ENCODE measurements around the gene EHMT2. TPM values are rescaled to one million over a fixed set of nuclear protein-coding genes. Genes with fewer than 3 reads are reported as not detected.

The EHMT2 gene
- 10 to 100 TPM; 43.4 to 47.4 (median 45.9) TPM for total RNA-seq (2021; fragmentation: NEBNext Ultra II Directional; extraction: Animal tissue kit (Norgen Biotek cat#: 25700))
- long read RNA-seq, transcript EHMT2-203 (28 exons, 3,965 nt): major isoform, 8 of 17 reads
- long read RNA-seq, partial matches to known transcripts: 6 of 17 reads
- long read RNA-seq, other reads (novel, unspliced or antisense): 2 of 17 reads

DNA sequence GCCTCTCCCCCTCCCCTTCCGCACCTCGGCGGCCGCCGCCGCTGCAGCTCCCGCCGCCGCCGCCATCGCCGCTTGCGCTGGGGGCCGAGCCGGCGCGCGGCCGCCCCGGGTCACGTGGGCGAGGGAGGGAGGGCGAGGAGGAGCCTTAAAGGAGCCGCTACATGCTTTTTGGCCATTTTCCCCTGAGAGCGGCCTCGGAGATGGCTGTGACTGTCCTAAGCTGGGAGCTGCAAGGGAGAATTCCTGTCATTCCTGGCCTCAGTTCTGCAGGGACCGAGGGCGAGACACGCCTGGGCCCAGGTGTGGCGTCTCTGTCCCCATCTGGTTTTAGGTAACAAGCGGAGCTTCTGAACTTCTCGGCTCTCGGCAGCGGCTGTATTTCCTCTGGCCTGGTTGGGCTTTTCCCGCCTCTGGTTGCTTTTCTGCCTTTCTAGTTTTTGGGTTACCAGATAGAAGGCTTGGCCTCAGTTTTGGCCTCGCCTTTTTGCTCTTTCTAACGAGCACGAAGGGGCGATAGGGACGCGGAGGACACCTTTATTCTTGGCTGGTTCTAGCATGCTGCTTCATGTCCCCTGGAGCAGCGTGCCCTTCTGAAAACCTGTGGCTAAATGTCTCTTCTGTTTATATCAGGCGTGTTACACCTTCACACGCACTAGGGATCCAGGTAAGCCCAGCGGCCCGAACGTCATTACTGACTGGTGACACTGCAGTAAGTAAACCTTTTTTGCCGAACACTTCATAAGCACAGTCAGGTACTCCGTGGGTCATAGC lies at the start of gene EHMT2:
Gene EHMT2, minus strand, starts transcription at position 87 of the 771 bp plus-strand sequence. Its CDS starts 21 bp downstream, at position 66.
- peak within 1 kb of the TSS; percentile 92 for H3K4me3 Mint-ChIP-seq
- H3K36me3 Mint-ChIP-seq (ENCODE audit: low read depth): no peaks in the 10 kb centered on the region
- H3K4me1 Mint-ChIP-seq (ENCODE audit: low read depth): peaks cover 44% of the 10 kb centered on the region
- TF ChIP-seq, protein P1, sequence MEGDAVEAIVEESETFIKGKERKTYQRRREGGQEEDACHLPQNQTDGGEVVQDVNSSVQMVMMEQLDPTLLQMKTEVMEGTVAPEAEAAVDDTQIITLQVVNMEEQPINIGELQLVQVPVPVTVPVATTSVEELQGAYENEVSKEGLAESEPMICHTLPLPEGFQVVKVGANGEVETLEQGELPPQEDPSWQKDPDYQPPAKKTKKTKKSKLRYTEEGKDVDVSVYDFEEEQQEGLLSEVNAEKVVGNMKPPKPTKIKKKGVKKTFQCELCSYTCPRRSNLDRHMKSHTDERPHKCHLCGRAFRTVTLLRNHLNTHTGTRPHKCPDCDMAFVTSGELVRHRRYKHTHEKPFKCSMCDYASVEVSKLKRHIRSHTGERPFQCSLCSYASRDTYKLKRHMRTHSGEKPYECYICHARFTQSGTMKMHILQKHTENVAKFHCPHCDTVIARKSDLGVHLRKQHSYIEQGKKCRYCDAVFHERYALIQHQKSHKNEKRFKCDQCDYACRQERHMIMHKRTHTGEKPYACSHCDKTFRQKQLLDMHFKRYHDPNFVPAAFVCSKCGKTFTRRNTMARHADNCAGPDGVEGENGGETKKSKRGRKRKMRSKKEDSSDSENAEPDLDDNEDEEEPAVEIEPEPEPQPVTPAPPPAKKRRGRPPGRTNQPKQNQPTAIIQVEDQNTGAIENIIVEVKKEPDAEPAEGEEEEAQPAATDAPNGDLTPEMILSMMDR (IDR thresholded peaks at IDR 0.05): no peak
- peak within 1 kb of the TSS; percentile 65 for H3K27ac Mint-ChIP-seq
- no peaks in the 10 kb centered on the region for H3K9me3 Mint-ChIP-seq
- DNase-seq: peak; percentile 65
- H3K27me3 Mint-ChIP-seq (ENCODE audit: insufficient read depth): peaks cover 4% of the 10 kb centered on the region

DNA sequence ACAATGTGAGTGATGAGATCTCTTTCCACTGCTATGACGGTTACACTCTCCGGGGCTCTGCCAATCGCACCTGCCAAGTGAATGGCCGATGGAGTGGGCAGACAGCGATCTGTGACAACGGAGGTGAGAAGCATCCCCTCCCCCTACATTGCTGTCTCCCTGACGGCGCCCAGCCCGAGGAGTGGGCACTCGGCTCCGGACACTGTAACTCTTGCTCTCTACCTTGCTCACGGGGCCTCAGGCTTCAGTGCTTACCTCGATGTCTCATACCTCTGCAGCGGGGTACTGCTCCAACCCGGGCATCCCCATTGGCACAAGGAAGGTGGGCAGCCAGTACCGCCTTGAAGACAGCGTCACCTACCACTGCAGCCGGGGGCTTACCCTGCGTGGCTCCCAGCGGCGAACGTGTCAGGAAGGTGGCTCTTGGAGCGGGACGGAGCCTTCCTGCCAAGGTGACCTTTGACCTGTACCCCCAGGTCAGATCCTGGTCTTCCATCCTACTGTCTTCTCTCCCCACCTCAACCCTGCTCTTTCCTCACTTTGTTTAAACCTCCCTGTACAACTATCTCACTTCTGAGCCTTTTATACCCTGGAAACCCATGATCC lies 49.7 kb upstream of the EHMT2 start:
- no peak for DNase-seq
- TF ChIP-seq, protein P1 (IDR thresholded peaks at IDR 0.05): no peak
- Mint-ChIP-seq H3K4me3 (no peak overlapping the region), H3K36me3 (ENCODE audit: low read depth) (no peaks in the 10 kb centered on the region), H3K27ac (no peak overlapping the region), H3K4me1 (ENCODE audit: low read depth) (peaks cover 37% of the 10 kb centered on the region), H3K27me3 (ENCODE audit: insufficient read depth) (peaks cover 17% of the 10 kb centered on the region), H3K9me3 (no peaks in the 10 kb centered on the region)

DNA sequence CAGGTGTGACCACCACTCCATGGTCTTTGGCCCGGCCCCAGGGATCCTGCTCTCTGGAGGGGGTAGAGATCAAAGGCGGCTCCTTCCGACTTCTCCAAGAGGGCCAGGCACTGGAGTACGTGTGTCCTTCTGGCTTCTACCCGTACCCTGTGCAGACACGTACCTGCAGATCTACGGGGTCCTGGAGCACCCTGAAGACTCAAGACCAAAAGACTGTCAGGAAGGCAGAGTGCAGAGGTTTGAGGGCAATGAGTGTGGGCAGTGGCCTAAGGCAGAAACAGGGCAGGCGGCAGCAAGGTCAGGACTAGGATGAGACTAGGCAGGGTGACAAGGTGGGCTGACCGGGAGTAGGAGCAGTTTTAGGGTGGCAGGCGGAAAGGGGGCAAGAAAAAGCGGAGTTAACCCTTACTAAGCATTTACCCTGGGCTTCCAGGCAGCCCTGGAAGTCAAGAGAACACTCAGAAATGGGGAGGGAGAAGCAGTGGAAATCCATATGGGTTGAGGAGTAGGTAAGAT lies 48.9 kb upstream of the EHMT2 start:
- peaks cover 17% of the 10 kb centered on the region for H3K27me3 Mint-ChIP-seq (ENCODE audit: insufficient read depth)
- H3K4me3 Mint-ChIP-seq: no peak overlapping the region; the same call in 1 of the 2 replicates
- DNase-seq: no peak
- H3K27ac Mint-ChIP-seq: no peak overlapping the region
- H3K36me3 Mint-ChIP-seq (ENCODE audit: low read depth): no peaks in the 10 kb centered on the region
- H3K9me3 Mint-ChIP-seq: no peaks in the 10 kb centered on the region
- TF ChIP-seq, protein P1 (IDR thresholded peaks at IDR 0.05): no peak
- peaks cover 39% of the 10 kb centered on the region for H3K4me1 Mint-ChIP-seq (ENCODE audit: low read depth)

DNA sequence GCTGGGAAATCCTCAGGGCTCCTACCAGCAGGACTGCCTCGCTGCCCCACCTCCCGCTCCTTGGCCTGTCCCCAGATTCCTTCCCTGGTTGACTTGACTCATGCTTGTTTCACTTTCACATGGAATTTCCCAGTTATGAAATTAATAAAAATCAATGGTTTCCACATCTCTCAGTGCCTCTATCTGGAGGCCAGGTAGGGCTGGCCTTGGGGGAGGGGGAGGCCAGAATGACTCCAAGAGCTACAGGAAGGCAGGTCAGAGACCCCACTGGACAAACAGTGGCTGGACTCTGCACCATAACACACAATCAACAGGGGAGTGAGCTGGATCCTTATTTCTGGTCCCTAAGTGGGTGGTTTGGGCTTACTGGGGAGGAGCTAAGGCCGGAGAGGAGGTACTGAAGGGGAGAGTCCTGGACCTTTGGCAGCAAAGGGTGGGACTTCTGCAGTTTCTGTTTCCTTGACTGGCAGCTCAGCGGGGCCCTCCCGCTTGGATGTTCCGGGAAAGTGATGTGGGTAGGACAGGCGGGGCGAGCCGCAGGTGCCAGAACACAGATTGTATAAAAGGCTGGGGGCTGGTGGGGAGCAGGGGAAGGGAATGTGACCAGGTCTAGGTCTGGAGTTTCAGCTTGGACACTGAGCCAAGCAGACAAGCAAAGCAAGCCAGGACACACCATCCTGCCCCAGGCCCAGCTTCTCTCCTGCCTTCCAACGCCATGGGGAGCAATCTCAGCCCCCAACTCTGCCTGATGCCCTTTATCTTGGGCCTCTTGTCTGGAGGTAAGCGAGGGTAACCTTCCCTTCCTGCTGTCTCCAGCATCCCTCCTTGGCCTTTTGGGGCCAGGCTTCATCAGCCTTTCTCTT lies 48.2 kb upstream of the EHMT2 start, which contains the start of gene CFB:
Gene CFB, plus strand, starts transcription at position 589 of the 863 bp plus-strand sequence. Its CDS starts 127 bp downstream, at position 716.
- TF ChIP-seq, protein P1 (IDR thresholded peaks at IDR 0.05): no peak
- Mint-ChIP-seq H3K4me1 (ENCODE audit: low read depth) (peaks cover 46% of the 10 kb centered on the region), H3K4me3 (peak within 1 kb of the TSS; percentile 83), H3K27me3 (ENCODE audit: insufficient read depth) (peaks cover 17% of the 10 kb centered on the region), H3K27ac (peak within 1 kb of the TSS; percentile 88), H3K9me3 (no peaks in the 10 kb centered on the region), H3K36me3 (ENCODE audit: low read depth) (no peaks in the 10 kb centered on the region)
- peak; percentile 78 for DNase-seq

DNA sequence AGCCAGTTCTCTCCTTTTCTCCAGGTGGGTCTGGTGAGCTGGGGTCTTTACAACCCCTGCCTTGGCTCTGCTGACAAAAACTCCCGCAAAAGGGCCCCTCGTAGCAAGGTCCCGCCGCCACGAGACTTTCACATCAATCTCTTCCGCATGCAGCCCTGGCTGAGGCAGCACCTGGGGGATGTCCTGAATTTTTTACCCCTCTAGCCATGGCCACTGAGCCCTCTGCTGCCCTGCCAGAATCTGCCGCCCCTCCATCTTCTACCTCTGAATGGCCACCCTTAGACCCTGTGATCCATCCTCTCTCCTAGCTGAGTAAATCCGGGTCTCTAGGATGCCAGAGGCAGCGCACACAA lies 47.6 kb upstream of the EHMT2 start:
- Mint-ChIP-seq H3K4me3 (peak overlapping the region; percentile 83), H3K9me3 (no peaks in the 10 kb centered on the region), H3K27me3 (ENCODE audit: insufficient read depth) (peaks cover 17% of the 10 kb centered on the region), H3K27ac (peak overlapping the region; percentile 88), H3K4me1 (ENCODE audit: low read depth) (peaks cover 52% of the 10 kb centered on the region), H3K36me3 (ENCODE audit: low read depth) (no peaks in the 10 kb centered on the region)
- DNase-seq: no peak
- TF ChIP-seq, protein P1 (IDR thresholded peaks at IDR 0.05): no peak
